Liver (tissue), 9 donors: ENCODE results near the gene CDC16. TPM values are rescaled to one million over a fixed set of nuclear protein-coding genes. Genes with fewer than 3 reads are reported as not detected.

ENCODE experiments used
- DNase-seq: peaks from one replicate; pipeline ENCODE4 v3.0.0-alpha.2; 2017; ENCODE audit warnings: low spot score
- H3K27ac ChIP-seq, 2 donors: one replicate each; pipeline ENCODE4 v1.7.0; 2013; ENCODE audit warnings: inconsistent platforms in 2 of 2, low read length in 2 of 2, control low read depth in 1 of 2, low read depth in 1 of 2, mild to moderate bottlenecking in 1 of 2
- H3K27me3 ChIP-seq, 4 donors: one replicate each; pipeline versions ENCODE4 v1.6.1 to v1.7.0; 2013; ENCODE audit warnings: low read length in 3 of 4, inconsistent platforms in 1 of 4, mild to moderate bottlenecking in 1 of 4, moderate library complexity in 1 of 4; ENCODE audit not compliant: control insufficient read depth in 4 of 4, insufficient read depth in 4 of 4
- H3K36me3 ChIP-seq, 4 donors: one replicate each; pipeline versions ENCODE4 v1.6.1 to v1.7.0; 2013; ENCODE audit warnings: low read length in 3 of 4, mild to moderate bottlenecking in 3 of 4, low read depth in 1 of 4, moderate library complexity in 1 of 4; ENCODE audit not compliant: control insufficient read depth in 4 of 4, insufficient read depth in 3 of 4
- H3K4me1 ChIP-seq, 4 donors: one replicate each; pipeline versions ENCODE4 v1.6.1 to v1.7.0; 2013; ENCODE audit warnings: low read length in 3 of 4, mild to moderate bottlenecking in 3 of 4, moderate library complexity in 1 of 4; ENCODE audit not compliant: control insufficient read depth in 4 of 4, insufficient read depth in 4 of 4
- H3K4me3 ChIP-seq, 3 donors: one replicate each; pipeline versions ENCODE4 v1.6.1 to v1.7.0; 2013; ENCODE audit warnings: low read length in 3 of 3, control low read depth in 1 of 3, low read depth in 1 of 3, mild to moderate bottlenecking in 1 of 3
- H3K9ac ChIP-seq, 2 donors: one replicate each; pipeline ENCODE4 v1.7.0; 2013; ENCODE audit warnings: low read length in 2 of 2, mild to moderate bottlenecking in 2 of 2, moderate library complexity in 2 of 2, control low read depth in 1 of 2, low read depth in 1 of 2
- H3K9me3 ChIP-seq, 4 donors: one replicate each; pipeline versions ENCODE4 v1.6.1 to v1.7.0; 2013; ENCODE audit warnings: low read length in 3 of 4; ENCODE audit not compliant: control insufficient read depth in 4 of 4
- CTCF ChIP-seq: fragments of 150-350 bp; IDR thresholded peaks from 2 replicates; pipeline ENCODE4 v1.5.1; 2017; ENCODE audit warnings: improper control_type of control experiment, low read depth, low read length; ENCODE audit not compliant: missing input control
- EGR1 ChIP-seq, 2 donors: IDR thresholded peaks; 2 replicates each; pipeline ENCODE4 v1.6.1; 2016 to 2018; ENCODE audit warnings: antibody characterized with exemption in 2 of 2, low read depth in 2 of 2
- FOXA2 ChIP-seq: IDR thresholded peaks from 2 replicates; pipeline ENCODE4 v1.6.1; 2016; ENCODE audit warnings: antibody characterized with exemption
- GABPA ChIP-seq, 2 donors: IDR thresholded peaks in 1 of 2; conservative IDR thresholded peaks in 1 of 2; 2 replicates each; pipeline ENCODE4 v1.6.1; 2016; ENCODE audit warnings: antibody characterized with exemption in 2 of 2, mild to moderate bottlenecking in 1 of 2, moderate library complexity in 1 of 2
- HNF4A ChIP-seq, 2 donors: conservative IDR thresholded peaks; 2 replicates each; pipeline ENCODE4 v1.6.1; 2016; ENCODE audit warnings: antibody characterized with exemption in 2 of 2, mild to moderate bottlenecking in 2 of 2
- HNF4G ChIP-seq: IDR thresholded peaks from 2 replicates; pipeline ENCODE4 v1.6.1; 2016; ENCODE audit warnings: antibody characterized with exemption
- JUND ChIP-seq, 2 donors: IDR thresholded peaks; 2 replicates each; pipeline ENCODE4 v1.6.1; 2016; ENCODE audit warnings: antibody characterized with exemption in 2 of 2
- NR2F2 ChIP-seq: IDR thresholded peaks from 2 replicates; pipeline ENCODE4 v1.6.1; 2016; ENCODE audit warnings: antibody characterized with exemption
- RAD21 ChIP-seq, 2 donors: IDR thresholded peaks; 2 replicates each; pipeline ENCODE4 v1.6.1; 2016; ENCODE audit warnings: antibody characterized with exemption in 2 of 2, mild to moderate bottlenecking in 2 of 2
- RXRA ChIP-seq, 2 donors: IDR thresholded peaks; 2 replicates each; pipeline ENCODE4 v1.6.1; 2017 to 2018; ENCODE audit warnings: antibody characterized with exemption in 2 of 2, mild to moderate bottlenecking in 1 of 2
- SP1 ChIP-seq: IDR thresholded peaks from 2 replicates; pipeline ENCODE4 v1.6.1; 2018; ENCODE audit warnings: antibody characterized with exemption, mild to moderate bottlenecking
- TAF1 ChIP-seq: conservative IDR thresholded peaks from 2 replicates; pipeline ENCODE4 v1.6.1; 2016; ENCODE audit warnings: antibody characterized with exemption, mild to moderate bottlenecking
- YY1 ChIP-seq: IDR thresholded peaks from 2 replicates; pipeline ENCODE4 v1.6.1; 2016; ENCODE audit warnings: antibody characterized with exemption, mild to moderate bottlenecking
- ZBTB33 ChIP-seq: IDR thresholded peaks from 2 replicates; pipeline ENCODE4 v1.6.1; 2016; ENCODE audit warnings: antibody characterized with exemption
- WGBS: extraction: QIAGEN DNeasy Blood & Tissue Kit; methylation state at CpG from one replicate; pipeline ENCODE4 v1.1.7; 2013; 5-methylcytosine and 5-hydroxymethylcytosine counted together
- polyA plus RNA-seq, 2 donors: library from polyadenylated mRNA; stranded (reverse) in 1 of 2; unstranded in 1 of 2; fragments of 200-250 nt in 1 of 2; fragments of >200 nt in 1 of 2; fragmentation: Nextera tagmentation in 1 of 2; extraction: Ambion mirVana in 1 of 2; gene quantifications; one replicate each; pipeline versions ENCODE4 v1.2.1 to v1.2.3, GENCODE V29; 2013 to 2015
- total RNA-seq, 2 donors: library from RNA; depleted of rRNA; stranded (reverse); fragments of >200 nt; gene quantifications; one replicate each; pipeline ENCODE4 v1.2.3, GENCODE V29; 2014
- TF ChIP-seq, protein P1 (sequence below): IDR thresholded peaks from 2 replicates; pipeline ENCODE4 v1.6.1; 2016; ENCODE audit warnings: antibody characterized with exemption
- TF ChIP-seq, protein P2 (sequence below): IDR thresholded peaks from 2 replicates; pipeline ENCODE4 v1.6.1; 2016; ENCODE audit warnings: antibody characterized with exemption, mild to moderate bottlenecking
- TF ChIP-seq, protein P3 (sequence below): IDR thresholded peaks from 2 replicates; pipeline ENCODE4 v1.6.1; 2016; ENCODE audit warnings: antibody characterized with exemption
- donor health status: healthy.
- donor health status: healthy.
- donor health status: healthy.
- donor health status: healthy.
- donor health status: healthy.

Gene CDC16
- total and polyA plus RNA-seq, 4 donors = 23.0 to 38.7 (median 30.8) TPM

GRCh38 chr13:114260814-114261213, 26.1 kb downstream of the CDC16 start:
- 91% methylated on average over 3 of the region's 3 CpGs for WGBS
- DNase-seq = no peak
- no peak overlapping the region for H3K9ac ChIP-seq
- no peaks in the 10 kb centered on the region for H3K9me3 ChIP-seq
- peaks cover 12 to 82% (median 69%) of the 10 kb centered on the region in 4 donors for H3K36me3 ChIP-seq
- H3K27ac ChIP-seq = no peak overlapping the region
- H3K4me3 ChIP-seq = no peak overlapping the region
- TF ChIP-seq RXRA (IDR thresholded peaks at IDR 0.05) (no peak), YY1 (no peak), EGR1 (IDR thresholded peaks at IDR 0.05; ENCODE audit: low read depth in 2 of 2) (no peak), SP1 (no peak), RAD21 (IDR thresholded peaks at IDR 0.05) (no peak), TAF1 (no peak), JUND (IDR thresholded peaks at IDR 0.05) (no peak), FOXA2 (no peak), GABPA (IDR thresholded peaks at IDR 0.05 in 1 of 2, conservative IDR thresholded peaks at IDR 0.05 in 1 of 2) (no peak)
- TF ChIP-seq, protein P1, sequence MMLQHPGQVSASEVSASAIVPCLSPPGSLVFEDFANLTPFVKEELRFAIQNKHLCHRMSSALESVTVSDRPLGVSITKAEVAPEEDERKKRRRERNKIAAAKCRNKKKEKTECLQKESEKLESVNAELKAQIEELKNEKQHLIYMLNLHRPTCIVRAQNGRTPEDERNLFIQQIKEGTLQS = no peak
- TF ChIP-seq, protein P2, sequence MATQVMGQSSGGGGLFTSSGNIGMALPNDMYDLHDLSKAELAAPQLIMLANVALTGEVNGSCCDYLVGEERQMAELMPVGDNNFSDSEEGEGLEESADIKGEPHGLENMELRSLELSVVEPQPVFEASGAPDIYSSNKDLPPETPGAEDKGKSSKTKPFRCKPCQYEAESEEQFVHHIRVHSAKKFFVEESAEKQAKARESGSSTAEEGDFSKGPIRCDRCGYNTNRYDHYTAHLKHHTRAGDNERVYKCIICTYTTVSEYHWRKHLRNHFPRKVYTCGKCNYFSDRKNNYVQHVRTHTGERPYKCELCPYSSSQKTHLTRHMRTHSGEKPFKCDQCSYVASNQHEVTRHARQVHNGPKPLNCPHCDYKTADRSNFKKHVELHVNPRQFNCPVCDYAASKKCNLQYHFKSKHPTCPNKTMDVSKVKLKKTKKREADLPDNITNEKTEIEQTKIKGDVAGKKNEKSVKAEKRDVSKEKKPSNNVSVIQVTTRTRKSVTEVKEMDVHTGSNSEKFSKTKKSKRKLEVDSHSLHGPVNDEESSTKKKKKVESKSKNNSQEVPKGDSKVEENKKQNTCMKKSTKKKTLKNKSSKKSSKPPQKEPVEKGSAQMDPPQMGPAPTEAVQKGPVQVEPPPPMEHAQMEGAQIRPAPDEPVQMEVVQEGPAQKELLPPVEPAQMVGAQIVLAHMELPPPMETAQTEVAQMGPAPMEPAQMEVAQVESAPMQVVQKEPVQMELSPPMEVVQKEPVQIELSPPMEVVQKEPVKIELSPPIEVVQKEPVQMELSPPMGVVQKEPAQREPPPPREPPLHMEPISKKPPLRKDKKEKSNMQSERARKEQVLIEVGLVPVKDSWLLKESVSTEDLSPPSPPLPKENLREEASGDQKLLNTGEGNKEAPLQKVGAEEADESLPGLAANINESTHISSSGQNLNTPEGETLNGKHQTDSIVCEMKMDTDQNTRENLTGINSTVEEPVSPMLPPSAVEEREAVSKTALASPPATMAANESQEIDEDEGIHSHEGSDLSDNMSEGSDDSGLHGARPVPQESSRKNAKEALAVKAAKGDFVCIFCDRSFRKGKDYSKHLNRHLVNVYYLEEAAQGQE = no peak
- TF ChIP-seq, protein P3, sequence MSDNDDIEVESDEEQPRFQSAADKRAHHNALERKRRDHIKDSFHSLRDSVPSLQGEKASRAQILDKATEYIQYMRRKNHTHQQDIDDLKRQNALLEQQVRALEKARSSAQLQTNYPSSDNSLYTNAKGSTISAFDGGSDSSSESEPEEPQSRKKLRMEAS = no peak
- H3K27me3 ChIP-seq = no peaks in the 10 kb centered on the region
- H3K4me1 ChIP-seq = no peaks in the 10 kb centered on the region

- TF ChIP-seq ZBTB33 = no peak
- TF ChIP-seq, protein P1 = no peak
- no peak for TF ChIP-seq NR2F2
- no peak for TF ChIP-seq GABPA (IDR thresholded peaks at IDR 0.05 in 1 of 2, conservative IDR thresholded peaks at IDR 0.05 in 1 of 2)
- TF ChIP-seq HNF4A (conservative IDR thresholded peaks at IDR 0.05) = no peak
- TF ChIP-seq EGR1 (IDR thresholded peaks at IDR 0.05; ENCODE audit: low read depth in 2 of 2) = no peak
- TF ChIP-seq, protein P2 = no peak
- TF ChIP-seq YY1 = no peak
- no peak for TF ChIP-seq CTCF
- TF ChIP-seq, protein P3 = no peak
- no peak for TF ChIP-seq JUND (IDR thresholded peaks at IDR 0.05)
- no peak for TF ChIP-seq HNF4G
- Histone ChIP-seq H3K9me3 (no peaks in the 10 kb centered on the region), H3K27ac (no peak overlapping the region), H3K36me3 (peaks cover 14 to 83% (median 72%) of the 10 kb centered on the region in 4 donors), H3K4me3 (no peak overlapping the region), H3K27me3 (no peaks in the 10 kb centered on the region), H3K4me1 (no peaks in the 10 kb centered on the region), H3K9ac (no peak overlapping the region)
- no peak for DNase-seq
- 75% methylated on average over 3 of the region's 3 CpGs for WGBS
Observed at GRCh38 chr13:114261328-114261965, 26.8 kb downstream of the CDC16 start.
